Esophagus squamous epithelium (tissue), 5 donors: Measurements from ENCODE around the gene HPSE2. TPM values are rescaled to one million over a fixed set of nuclear protein-coding genes. Genes with fewer than 3 reads are reported as not detected.

ENCODE experiments used
- DNase-seq: peaks from one replicate; lab custom pipeline; 2025; lab: John Stamatoyannopoulos, UW
- H3K27ac ChIP-seq, 4 donors: fragments of 200-600 bp; sonication (generic); one replicate each; pipeline ENCODE4 v1.5.1; 2016 to 2019; ENCODE audit warnings: mild to moderate bottlenecking in 1 of 4
- H3K27me3 ChIP-seq, 4 donors: fragments of 200-600 bp; sonication (generic); 1 replicate in 3 of 4; 2 replicates in 1 of 4; pipeline versions ENCODE4 v1.5.1 to v1.6.0; 2017 to 2021; ENCODE audit warnings: antibody characterized with exemption in 1 of 4
- H3K36me3 ChIP-seq, 3 donors: fragments of 200-600 bp; sonication (generic); one replicate each; pipeline ENCODE4 v1.5.1; 2016 to 2019
- H3K4me1 ChIP-seq, 3 donors: fragments of 200-600 bp; sonication (generic); one replicate each; pipeline ENCODE4 v1.5.1; 2017 to 2019
- H3K4me3 ChIP-seq, 4 donors: fragments of 200-600 bp; sonication (generic); 1 replicate in 3 of 4; 2 replicates in 1 of 4; pipeline ENCODE4 v1.5.1; 2016 to 2019; ENCODE audit warnings: mild to moderate bottlenecking in 2 of 4, moderate library complexity in 1 of 4
- H3K9me3 ChIP-seq, 3 donors: fragments of 200-600 bp; sonication (generic); one replicate each; pipeline ENCODE4 v1.5.1; 2016 to 2019
- POLR2A ChIP-seq, 4 donors: fragments of 450-650 bp; IDR thresholded peaks; one replicate each; pipeline ENCODE4 v1.6.1; 2017; ENCODE audit warnings: antibody characterized with exemption in 4 of 4, mild to moderate bottlenecking in 4 of 4, moderate library complexity in 3 of 4
- WGBS, 2 donors: methylation state at CpG; one replicate each; pipeline ENCODE4 v1.1.5; 2018; 5-methylcytosine and 5-hydroxymethylcytosine counted together
- intact Hi-C: fragments of 100-400 bp; cut with DNase I; formaldehyde crosslinking; loops from one replicate; pipeline ENCODE4 v1.15.0; 2022
- total RNA-seq, 4 donors: library from RNA; depleted of rRNA; stranded (reverse); fragments of >200 nt; gene quantifications; one replicate each; pipeline ENCODE4 v1.1.0, GENCODE V29; 2016
- TF ChIP-seq, protein P1 (sequence below), 6 experiments: fragments of 450-650 bp in 4 of 6; fragments of 200-600 bp in 2 of 6; sonication (generic) in 2 of 6; IDR thresholded peaks; one replicate each; pipeline ENCODE4 v1.5.1; 2016 to 2019; ENCODE audit warnings: antibody characterized with exemption in 6 of 6, mild to moderate bottlenecking in 4 of 6, moderate library complexity in 4 of 6
- donor health status: DM: yes; HTN: yes; CAD: no.

Gene HPSE2
- total RNA-seq, 4 donors from 2014 or later, result 0.47 to 5.3 (median 2.6) TPM

DNA sequence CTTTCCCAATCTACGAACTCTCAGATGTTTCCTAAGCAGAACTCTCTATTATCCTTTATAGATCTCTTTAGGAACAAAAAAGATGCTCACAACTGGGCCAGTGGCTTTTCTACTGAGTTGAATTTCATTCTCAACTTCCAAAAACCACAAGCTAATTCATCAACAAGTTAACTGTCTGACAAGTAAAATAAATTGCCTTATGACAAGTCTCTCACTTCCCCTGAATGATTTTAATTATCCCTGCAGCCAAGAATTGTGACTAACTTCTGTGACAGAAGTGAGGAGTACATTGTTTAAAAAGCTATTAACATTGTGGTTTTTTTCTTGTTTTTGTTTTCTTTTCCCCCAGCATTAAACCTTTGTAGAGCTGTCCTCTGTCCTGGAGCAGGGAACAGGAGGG lies 343.1 kb downstream of the HPSE2 start:
- Histone ChIP-seq H3K4me1 (no peaks in the 10 kb centered on the region), H3K4me3 (no peak overlapping the region), H3K9me3 (no peaks in the 10 kb centered on the region), H3K27ac (no peak overlapping the region), H3K27me3 (no peaks in the 10 kb centered on the region), H3K36me3 (no peaks in the 10 kb centered on the region)
- 35 to 68% methylated on average over 1 of the region's 1 CpG for WGBS, 2 donors
- no peak for DNase-seq
- no peak for TF ChIP-seq POLR2A (IDR thresholded peaks at IDR 0.05)
- TF ChIP-seq, protein P1, sequence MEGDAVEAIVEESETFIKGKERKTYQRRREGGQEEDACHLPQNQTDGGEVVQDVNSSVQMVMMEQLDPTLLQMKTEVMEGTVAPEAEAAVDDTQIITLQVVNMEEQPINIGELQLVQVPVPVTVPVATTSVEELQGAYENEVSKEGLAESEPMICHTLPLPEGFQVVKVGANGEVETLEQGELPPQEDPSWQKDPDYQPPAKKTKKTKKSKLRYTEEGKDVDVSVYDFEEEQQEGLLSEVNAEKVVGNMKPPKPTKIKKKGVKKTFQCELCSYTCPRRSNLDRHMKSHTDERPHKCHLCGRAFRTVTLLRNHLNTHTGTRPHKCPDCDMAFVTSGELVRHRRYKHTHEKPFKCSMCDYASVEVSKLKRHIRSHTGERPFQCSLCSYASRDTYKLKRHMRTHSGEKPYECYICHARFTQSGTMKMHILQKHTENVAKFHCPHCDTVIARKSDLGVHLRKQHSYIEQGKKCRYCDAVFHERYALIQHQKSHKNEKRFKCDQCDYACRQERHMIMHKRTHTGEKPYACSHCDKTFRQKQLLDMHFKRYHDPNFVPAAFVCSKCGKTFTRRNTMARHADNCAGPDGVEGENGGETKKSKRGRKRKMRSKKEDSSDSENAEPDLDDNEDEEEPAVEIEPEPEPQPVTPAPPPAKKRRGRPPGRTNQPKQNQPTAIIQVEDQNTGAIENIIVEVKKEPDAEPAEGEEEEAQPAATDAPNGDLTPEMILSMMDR (IDR thresholded peaks at IDR 0.05), result no peak
- intact Hi-C loops, result no loop called here

DNA sequence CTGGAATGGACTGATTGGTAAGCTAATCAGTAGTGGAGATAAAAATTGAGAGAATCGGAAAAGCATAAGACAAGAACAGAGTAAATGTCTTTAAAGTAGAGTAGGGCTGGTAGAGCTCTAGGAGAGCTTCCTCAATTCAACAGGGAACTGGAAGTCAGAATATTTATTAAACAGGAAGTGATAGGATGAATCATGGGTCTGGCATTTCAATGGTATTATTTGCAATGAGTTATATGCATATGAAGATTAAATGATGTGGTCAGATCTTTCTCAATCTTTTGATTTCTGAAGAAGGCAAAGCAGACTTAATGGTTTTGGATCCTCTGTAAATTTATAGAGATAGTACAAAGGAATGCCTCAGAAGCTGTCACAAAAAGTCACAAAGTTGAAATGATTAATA lies 349.0 kb downstream of the HPSE2 start:
- Histone ChIP-seq H3K36me3 (no peaks in the 10 kb centered on the region), H3K27ac (no peak overlapping the region), H3K4me3 (no peak overlapping the region), H3K4me1 (no peaks in the 10 kb centered on the region), H3K9me3 (no peaks in the 10 kb centered on the region), H3K27me3 (no peaks in the 10 kb centered on the region)
- no peak for DNase-seq
- 81 to 86% methylated on average over 1 of the region's 1 CpG for WGBS, 2 donors
- intact Hi-C loops, result no loop called here
- TF ChIP-seq POLR2A (IDR thresholded peaks at IDR 0.05), result no peak
- TF ChIP-seq, protein P1 (IDR thresholded peaks at IDR 0.05), result no peak

DNA sequence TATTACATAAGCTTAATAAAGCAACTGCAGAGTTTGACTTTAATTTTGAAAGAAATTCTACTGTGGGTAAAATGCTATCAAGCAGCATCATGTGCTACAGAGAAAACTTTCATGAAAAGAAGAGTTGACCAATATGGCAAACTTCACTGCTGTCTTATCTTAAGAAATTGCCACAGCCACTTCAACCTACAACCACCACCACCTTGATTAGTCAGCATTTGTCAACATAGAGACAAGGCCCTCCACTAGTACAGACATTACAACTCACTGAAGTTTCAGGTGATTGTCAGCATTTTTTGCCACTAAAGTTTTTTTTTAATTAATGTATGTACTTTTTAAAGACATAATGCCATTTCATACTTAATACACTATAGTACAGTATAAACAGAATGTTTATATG lies 350.3 kb downstream of the HPSE2 start:
- no peaks in the 10 kb centered on the region for H3K9me3 ChIP-seq
- H3K27ac ChIP-seq, result no peak overlapping the region
- DNase-seq, result no peak
- no peaks in the 10 kb centered on the region for H3K4me1 ChIP-seq
- H3K36me3 ChIP-seq, result no peaks in the 10 kb centered on the region
- H3K27me3 ChIP-seq, result no peaks in the 10 kb centered on the region
- intact Hi-C loops, result no loop called here
- H3K4me3 ChIP-seq, result no peak overlapping the region
- TF ChIP-seq, protein P1 (IDR thresholded peaks at IDR 0.05), result no peak
- no peak for TF ChIP-seq POLR2A (IDR thresholded peaks at IDR 0.05)

DNA sequence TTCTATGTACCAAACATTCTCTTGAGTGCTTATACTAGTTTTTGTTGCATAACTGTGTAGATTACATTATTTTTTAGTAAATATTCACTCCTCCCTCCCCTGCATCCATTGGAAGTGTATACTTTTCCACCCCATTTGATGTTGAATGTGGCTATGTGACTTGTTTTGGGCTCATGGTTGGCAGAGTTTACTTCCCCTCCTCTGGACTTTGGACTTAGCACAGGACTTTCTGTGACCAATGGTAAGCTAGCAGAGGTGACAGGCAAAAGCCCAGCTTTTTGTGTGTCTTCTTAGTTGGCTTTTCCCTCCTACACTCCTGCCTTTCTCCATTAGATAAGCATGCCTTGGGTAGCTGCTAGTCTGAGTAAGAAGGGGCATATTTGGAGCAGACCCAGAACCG lies 353.9 kb downstream of the HPSE2 start:
- Histone ChIP-seq H3K27ac (no peak overlapping the region), H3K36me3 (no peaks in the 10 kb centered on the region), H3K27me3 (no peaks in the 10 kb centered on the region), H3K9me3 (no peaks in the 10 kb centered on the region), H3K4me3 (no peak overlapping the region), H3K4me1 (no peaks in the 10 kb centered on the region)
- intact Hi-C loops, result no loop called here
- no peak for TF ChIP-seq POLR2A (IDR thresholded peaks at IDR 0.05)
- TF ChIP-seq, protein P1 (IDR thresholded peaks at IDR 0.05), result no peak
- WGBS, 2 donors, result 70% methylated on average over 1 of the region's 1 CpG; no CpG with 5 or more reads in 1 of the 2 donors
- DNase-seq, result no peak

- Histone ChIP-seq H3K9me3 (no peaks in the 10 kb centered on the region), H3K4me3 (no peak overlapping the region), H3K27me3 (no peaks in the 10 kb centered on the region), H3K4me1 (no peaks in the 10 kb centered on the region), H3K27ac (no peak overlapping the region), H3K36me3 (no peaks in the 10 kb centered on the region)
- 19 to 36% methylated on average over 2 of the region's 2 CpGs for WGBS, 2 donors
- no peak for TF ChIP-seq POLR2A (IDR thresholded peaks at IDR 0.05)
- TF ChIP-seq, protein P1 (IDR thresholded peaks at IDR 0.05), result no peak
- intact Hi-C loops, result no loop called here
- DNase-seq, result no peak
These were observed 354.7 kb downstream of the HPSE2 start for GRCh38 chr10:98880971-98881370.
